Left forelimb (tissue), 1 donor: ENCODE results near the gene COL5A3.
"Not testable (repeated sequence)": the region's sequence is repeated elsewhere in the genome, so short reads cannot be mapped to it uniquely, and the experiment has no call there.

Experiments used
- DNase-seq: peaks from one replicate; pipeline ENCODE4 v3.0.0-alpha.2; 2018; ENCODE audit warnings: low spot score

The COL5A3 gene

GRCh38 chr19:10010247-10010691 is at the start of gene COL5A3:
TSS of gene COL5A3 (minus strand) at chr19:10010504. CDS start at chr19:10010385, 119 bp downstream.
- peak; percentile 80 for DNase-seq

GRCh38 chr19:10052602-10053360 is 42.5 kb upstream of the COL5A3 start:
- DNase-seq, result no peak

- no peak for DNase-seq
Measured at GRCh38 chr19:10049626-10050025, 39.3 kb upstream of the COL5A3 start.

- DNase-seq, result no peak
Measured at GRCh38 chr19:10045371-10045770, 35.1 kb upstream of the COL5A3 start.

DNA sequence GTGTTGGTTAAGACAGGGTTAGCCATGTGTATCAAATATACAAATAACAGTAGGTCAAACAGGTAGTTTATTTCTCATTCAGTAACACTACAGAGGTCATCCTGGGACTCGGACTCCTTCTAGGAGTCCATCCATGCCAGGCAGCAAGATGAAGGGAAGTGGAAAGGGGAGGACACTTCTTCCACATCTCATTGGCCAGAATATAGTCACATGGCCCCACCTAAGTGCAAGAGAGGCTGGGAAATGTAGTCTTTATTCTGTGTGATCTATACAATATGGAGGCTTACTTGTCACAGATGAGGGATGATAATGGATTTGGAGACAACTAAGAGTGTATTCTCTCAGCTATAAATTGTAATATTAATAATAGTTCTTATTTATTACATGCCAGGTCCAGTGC is 34.1 kb upstream of the COL5A3 start:
- no peak for DNase-seq

DNA sequence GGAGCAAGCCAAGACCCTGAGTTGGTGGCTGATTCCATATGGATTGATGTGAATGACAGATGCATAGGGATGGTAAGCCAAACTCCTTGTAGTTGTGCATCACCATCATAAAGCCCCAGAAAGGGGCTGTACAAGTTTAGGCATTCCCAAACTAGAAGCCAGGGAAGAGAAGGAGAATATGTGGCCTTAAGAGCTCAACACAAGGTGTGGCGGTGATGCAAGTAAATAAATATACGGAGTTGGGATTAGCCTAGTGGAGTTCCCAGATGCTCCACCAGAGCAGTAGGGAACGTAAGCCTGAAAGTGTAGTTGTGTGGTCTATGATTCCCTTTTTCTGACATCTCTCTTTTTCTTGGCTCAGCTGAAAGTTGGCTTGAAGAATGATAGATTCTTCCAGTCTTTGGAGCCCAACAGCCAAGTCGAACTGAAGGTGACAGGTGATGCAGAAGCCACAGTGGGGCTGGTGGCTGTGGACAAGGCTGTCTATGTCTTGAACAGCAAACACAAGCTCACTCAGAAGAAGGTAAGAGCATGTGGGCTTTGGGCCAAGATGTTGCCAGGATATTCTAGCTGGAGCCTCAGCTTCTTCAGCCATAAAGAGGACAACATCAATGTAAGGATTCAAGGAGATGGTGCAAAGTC is 33.1 kb upstream of the COL5A3 start:
- DNase-seq, result no peak

DNA sequence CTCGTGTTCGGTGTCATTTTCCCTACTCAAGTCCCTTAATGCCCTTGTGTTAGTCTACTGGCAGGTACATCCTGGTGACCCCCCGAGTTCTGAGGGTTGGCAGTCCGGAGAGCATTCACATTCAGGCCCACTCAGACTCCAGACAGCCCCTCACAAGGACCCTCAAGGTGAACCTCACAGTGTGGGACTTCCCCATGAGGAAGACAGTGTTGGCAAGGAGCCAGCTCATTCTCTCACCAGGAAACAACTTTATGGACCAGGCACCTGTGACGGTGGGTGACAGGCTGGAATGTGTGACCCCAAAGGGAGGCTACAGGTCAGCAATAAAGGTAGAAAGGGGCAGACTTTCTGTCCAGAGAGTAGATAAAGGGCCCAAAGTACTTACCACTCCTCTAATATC is 27.5 kb upstream of the COL5A3 start:
- no peak for DNase-seq

DNA sequence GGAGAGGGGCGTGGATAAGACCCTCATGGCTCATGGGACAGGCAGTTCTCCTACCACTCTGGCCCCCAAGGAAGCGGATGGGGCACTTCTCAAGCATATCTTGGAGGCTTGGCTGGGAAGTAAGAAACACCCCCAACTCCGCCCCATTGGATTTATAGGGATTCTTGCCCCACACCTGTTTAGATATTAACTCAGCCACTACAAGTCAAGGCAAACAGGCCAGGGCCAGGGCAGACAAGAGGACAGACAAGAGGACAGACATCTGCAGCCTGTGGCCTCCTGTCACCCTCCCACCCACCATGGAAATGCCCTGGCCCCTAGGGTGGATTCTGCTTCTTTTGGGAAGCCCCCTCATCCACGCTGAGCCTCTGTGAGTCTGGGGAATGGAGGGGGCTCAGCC is 27.1 kb upstream of the COL5A3 start:
- DNase-seq, result no peak

DNA sequence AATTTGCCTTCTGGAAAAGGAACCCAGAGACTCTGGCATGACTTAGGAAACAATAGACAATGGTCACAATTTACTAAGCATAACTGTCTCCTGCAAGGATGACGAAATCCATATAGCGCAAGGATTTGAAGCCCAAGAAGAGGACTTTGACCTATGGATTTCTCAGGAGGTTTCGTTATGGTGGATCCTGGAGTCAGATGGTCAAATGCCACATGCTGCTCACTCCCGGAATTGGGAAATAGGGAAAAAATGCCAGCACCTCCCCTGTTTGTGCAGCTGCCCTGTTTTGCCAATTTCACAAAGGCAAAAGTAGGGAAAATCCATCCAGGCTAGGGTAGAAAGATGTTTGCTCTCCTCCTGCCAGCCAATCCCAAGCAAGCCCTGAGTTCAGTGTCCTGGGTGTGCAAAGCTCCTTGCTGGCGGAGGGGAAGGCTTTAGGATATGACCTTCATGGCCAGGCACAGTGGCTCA is 26.3 kb upstream of the COL5A3 start:
- DNase-seq, result no peak

- no peak for DNase-seq
Measured at GRCh38 chr19:10033614-10034013, 23.3 kb upstream of the COL5A3 start.

- peak; percentile 98 for DNase-seq
Measured at GRCh38 chr19:10027158-10027997, 17.1 kb upstream of the COL5A3 start.

- no peak for DNase-seq
Measured at GRCh38 chr19:10026744-10027143, 16.4 kb upstream of the COL5A3 start.

DNA sequence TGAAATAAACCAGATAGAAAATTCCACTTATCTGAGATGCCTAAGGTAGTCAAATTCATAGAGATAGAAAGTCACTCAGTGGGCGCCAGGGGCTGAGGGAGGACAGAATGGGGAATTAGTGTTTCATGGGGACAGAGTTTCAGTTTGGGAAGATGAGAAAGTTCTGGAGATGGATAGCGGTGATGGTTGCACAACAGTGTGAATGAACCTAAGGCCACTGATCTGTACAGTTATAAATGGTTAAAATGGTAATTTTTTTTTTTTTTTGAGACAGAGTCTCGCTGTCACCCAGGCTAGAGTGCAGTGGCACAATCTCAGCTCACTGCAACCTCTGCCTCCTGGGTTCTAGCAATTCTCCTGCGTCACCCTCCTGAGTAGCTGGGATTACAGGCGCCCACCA is 12.8 kb upstream of the COL5A3 start:
- DNase-seq, result not testable (repeated sequence)

DNA sequence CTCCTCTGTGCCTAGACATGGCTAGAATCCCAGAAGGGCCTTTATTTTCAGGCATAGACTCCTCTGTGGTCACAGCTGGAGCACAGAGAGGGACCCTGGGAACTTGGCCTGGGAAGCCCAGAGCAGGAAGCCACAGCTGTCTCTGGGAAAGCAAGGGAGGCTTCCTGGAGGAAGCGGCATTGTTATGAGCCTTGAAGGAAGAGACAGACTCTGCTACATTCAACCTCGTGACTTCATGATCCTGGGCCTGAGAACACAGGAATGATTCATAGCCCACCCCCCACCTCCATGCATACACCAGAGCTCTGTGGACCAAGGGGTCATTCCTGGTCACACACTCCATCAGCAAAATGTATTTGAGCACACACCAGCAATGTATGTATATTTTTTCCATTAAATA is 11.6 kb upstream of the COL5A3 start:
- DNase-seq, result no peak

DNA sequence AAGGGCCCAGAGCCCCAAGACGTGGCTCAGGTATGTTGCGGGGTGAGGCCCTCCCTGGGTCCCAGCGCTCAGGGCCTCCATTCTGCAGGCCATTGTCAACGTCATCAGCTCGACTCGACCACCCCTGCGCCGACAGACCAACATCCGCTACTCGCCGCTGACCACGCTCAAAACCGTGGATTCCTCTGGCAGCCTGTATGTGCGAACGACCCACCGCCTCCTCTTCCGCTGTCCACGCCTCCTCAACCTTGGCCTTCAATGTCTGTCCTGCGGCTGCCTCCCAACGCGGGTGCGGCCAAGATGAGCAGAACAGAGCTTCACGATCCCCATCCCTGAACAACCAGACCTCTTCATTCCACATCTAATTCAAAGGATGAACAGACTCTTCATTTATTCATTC is 11.1 kb upstream of the COL5A3 start:
- DNase-seq, result no peak

DNA sequence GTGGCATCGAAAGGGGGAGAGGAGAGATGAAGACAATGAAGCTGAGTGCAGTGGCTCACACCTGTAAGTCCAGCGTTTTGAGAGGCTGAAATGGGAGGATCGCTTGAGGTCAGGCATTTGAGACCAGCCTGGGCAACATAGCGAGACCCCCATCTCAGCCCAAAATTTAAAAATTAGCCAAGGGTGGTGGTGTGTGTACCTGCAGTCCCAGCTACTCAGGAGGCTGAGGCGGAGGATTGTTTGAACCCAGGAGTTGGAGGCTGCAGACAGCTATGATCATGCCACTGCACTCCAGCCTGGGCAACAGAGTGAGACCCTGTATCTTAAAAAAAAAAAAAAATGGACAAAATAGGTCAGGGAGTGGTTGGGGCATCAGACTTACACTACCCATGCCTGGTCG is 10.5 kb upstream of the COL5A3 start:
- no peak for DNase-seq

DNA sequence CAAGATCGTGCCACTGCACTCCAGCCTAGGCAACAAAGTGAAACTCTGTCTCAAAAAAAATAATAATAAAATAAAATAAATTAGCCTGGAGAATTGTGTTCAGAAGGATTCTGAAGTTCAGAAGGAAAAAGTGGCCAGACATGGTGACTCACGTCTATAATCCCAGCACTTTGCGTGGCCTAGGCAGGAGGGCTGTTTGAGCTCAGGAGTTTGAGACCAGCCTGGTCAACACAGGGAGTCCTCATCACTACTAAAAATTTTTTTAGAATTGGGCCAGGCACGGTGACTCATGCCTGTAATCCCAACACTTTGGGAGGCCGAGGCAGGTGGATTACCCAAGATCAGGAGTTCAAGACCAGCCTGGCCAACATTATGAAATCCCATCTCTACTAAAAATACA is 8.9 kb upstream of the COL5A3 start:
- DNase-seq, result no peak

DNA sequence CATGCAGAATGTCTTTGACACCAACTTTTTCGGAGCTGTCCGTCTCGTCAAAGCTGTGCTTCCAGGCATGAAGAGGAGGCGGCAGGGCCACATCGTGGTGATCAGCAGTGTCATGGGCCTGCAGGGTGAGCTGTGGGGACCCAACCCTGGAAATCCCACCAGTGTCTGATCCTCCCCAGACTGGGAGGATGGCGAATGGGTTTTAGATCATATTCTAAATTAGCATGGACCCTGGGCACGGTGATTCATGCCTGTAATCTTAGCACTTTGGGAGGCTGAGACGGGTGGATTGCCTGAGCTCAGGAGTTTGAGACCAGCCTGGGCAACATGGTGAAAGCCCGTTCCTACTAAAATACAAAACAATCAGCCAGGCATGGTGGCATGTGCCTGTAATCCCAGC is 8.5 kb upstream of the COL5A3 start:
- no peak for DNase-seq

GRCh38 chr19:10018263-10018662 is 8.0 kb upstream of the COL5A3 start:
- DNase-seq, result no peak

- DNase-seq, result no peak
Measured at GRCh38 chr19:10013834-10014618, 3.7 kb upstream of the COL5A3 start.

GRCh38 chr19:10013316-10013715 is 3.0 kb upstream of the COL5A3 start, which contains the start of gene RDH8:
TSS of gene RDH8 (plus strand) at chr19:10013483. CDS start at chr19:10013498, 15 bp downstream.
- DNase-seq, result no peak

DNA sequence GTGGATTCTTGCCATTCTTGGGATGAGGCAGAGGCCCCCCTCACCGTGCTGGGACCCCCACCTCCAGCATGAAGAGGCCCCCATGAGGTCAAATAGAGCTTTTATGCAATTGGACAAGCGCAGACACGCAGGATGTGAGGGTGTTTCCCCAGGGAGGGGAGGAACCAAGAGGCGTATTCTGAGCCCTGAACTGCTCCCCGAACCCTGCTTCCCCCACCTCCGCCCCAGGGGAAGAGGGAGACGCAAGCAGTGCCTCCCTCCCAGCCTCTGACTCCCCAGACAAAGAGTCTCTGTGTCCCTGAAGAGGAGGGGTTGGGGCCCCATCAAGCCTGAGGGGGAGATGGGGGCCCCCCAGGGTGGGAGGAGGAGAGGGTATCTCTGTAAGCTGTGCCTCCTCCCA is 1.7 kb upstream of the COL5A3 start:
- no peak for DNase-seq
